ENCODE data around the gene ATP6V1G1.

The ATP6V1G1 gene

GRCh38 chr9:114612272-114612923 is 24.8 kb downstream of the ATP6V1G1 start:
- DNase-seq (ENCODE audit: low spot score): no peak

- no peak for DNase-seq (ENCODE audit: low spot score)
These were observed 25.5 kb downstream of the ATP6V1G1 start for GRCh38 chr9:114613087-114613486.

GRCh38 chr9:114613919-114614318 is 26.4 kb downstream of the ATP6V1G1 start:
- no peak for DNase-seq (ENCODE audit: low spot score)

- no peak for DNase-seq (ENCODE audit: low spot score)
These were observed 26.8 kb downstream of the ATP6V1G1 start for GRCh38 chr9:114614373-114614772.

- no peak for DNase-seq (ENCODE audit: low spot score)
These were observed 29.3 kb downstream of the ATP6V1G1 start for GRCh38 chr9:114616684-114617520.

GRCh38 chr9:114619191-114619761 is 31.7 kb downstream of the ATP6V1G1 start:
- DNase-seq (ENCODE audit: low spot score): no peak

GRCh38 chr9:114621561-114621960 is 34.0 kb downstream of the ATP6V1G1 start:
- no peak for DNase-seq (ENCODE audit: low spot score)

- DNase-seq (ENCODE audit: low spot score): no peak
These were observed 34.5 kb downstream of the ATP6V1G1 start for GRCh38 chr9:114621975-114622609.

GRCh38 chr9:114624677-114625076 is 37.1 kb downstream of the ATP6V1G1 start:
- DNase-seq (ENCODE audit: low spot score): no peak

GRCh38 chr9:114626415-114627020 is 38.9 kb downstream of the ATP6V1G1 start:
- DNase-seq (ENCODE audit: low spot score): no peak

GRCh38 chr9:114627553-114627952 is 40.0 kb downstream of the ATP6V1G1 start:
- DNase-seq (ENCODE audit: low spot score): no peak

GRCh38 chr9:114629563-114630090 is 42.1 kb downstream of the ATP6V1G1 start:
- no peak for DNase-seq (ENCODE audit: low spot score)

GRCh38 chr9:114631166-114631565 is 43.6 kb downstream of the ATP6V1G1 start:
- DNase-seq (ENCODE audit: low spot score): no peak

- no peak for DNase-seq (ENCODE audit: low spot score)
These were observed 46.0 kb downstream of the ATP6V1G1 start for GRCh38 chr9:114633438-114634089.

- no peak for DNase-seq (ENCODE audit: low spot score)
These were observed 46.8 kb downstream of the ATP6V1G1 start for GRCh38 chr9:114634387-114634786.

GRCh38 chr9:114638404-114638803 is 50.8 kb downstream of the ATP6V1G1 start:
- no peak for DNase-seq (ENCODE audit: low spot score)

GRCh38 chr9:114641967-114642366 is 54.4 kb downstream of the ATP6V1G1 start:
- DNase-seq (ENCODE audit: low spot score): no peak

- DNase-seq (ENCODE audit: low spot score): no peak
These were observed 55.4 kb downstream of the ATP6V1G1 start for GRCh38 chr9:114643001-114643400.

- DNase-seq (ENCODE audit: low spot score): no peak
These were observed 56.3 kb downstream of the ATP6V1G1 start for GRCh38 chr9:114643896-114644295.

All from HuH-7 (cell line).